HG02981 (cell line): ENCODE results near the gene PACS1.

Experiments
- ATAC-seq: cut with Tn5 transposase; IDR thresholded peaks from one replicate; pipeline ENCODE4 v1.9.1; 2021; ENCODE audit warnings: mild to moderate bottlenecking, moderate library complexity; ENCODE audit not compliant: unreplicated experiment

Gene PACS1

GRCh38 chr11:66281776-66282467 lies 211.8 kb downstream of the PACS1 start:
- ATAC-seq = no peak

DNA sequence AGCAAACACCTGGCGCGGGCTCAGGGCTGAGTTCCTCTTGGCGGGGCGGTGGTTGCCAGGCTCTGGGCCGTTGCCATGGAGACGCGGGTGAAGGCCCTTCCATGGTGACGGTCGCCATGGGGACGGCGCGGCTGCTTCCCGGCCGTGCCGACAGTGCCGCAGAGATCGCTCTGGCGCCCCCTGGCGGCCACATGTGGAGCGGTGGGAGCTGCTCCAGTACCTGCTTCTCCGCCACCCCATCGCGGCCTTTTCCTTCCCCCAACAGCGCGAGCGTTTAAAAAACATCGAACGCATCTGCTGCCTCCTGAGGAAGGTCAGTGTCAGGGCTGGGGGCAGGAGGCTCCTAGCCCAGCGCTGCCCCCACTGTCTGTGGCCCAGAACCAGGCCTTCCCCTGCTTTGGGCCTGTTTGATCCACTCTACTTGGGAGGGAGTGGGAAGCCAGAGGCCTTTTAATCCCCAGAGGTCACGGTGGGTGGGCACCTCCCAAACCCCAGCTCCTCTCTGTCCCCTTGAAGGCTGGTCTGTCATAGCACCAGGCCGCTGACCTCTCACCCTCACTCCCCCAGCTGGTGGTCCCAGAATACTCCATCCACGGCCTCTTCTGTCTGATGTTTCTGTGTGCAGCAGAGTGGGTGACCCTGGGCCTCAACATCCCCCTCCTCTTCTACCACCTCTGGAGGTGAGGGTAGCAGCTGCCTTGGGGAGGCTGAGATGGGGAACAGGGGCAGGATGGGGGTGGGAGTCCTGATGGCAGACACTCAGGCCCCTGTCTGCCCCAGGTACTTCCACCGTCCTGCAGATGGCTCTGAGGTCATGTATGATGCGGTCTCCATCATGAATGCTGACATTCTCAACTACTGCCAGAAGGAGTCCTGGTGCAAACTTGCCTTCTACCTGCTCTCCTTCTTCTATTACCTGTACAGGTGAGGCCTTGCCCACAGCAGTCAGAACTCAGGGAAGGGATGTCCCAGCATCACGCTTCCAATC lies 212.7 kb downstream of the PACS1 start:
- ATAC-seq = peak; percentile 73

- ATAC-seq = no peak
Observed at GRCh38 chr11:66283461-66284105, 213.5 kb downstream of the PACS1 start.

- ATAC-seq = no peak
Observed at GRCh38 chr11:66284526-66285078, 214.5 kb downstream of the PACS1 start.

DNA sequence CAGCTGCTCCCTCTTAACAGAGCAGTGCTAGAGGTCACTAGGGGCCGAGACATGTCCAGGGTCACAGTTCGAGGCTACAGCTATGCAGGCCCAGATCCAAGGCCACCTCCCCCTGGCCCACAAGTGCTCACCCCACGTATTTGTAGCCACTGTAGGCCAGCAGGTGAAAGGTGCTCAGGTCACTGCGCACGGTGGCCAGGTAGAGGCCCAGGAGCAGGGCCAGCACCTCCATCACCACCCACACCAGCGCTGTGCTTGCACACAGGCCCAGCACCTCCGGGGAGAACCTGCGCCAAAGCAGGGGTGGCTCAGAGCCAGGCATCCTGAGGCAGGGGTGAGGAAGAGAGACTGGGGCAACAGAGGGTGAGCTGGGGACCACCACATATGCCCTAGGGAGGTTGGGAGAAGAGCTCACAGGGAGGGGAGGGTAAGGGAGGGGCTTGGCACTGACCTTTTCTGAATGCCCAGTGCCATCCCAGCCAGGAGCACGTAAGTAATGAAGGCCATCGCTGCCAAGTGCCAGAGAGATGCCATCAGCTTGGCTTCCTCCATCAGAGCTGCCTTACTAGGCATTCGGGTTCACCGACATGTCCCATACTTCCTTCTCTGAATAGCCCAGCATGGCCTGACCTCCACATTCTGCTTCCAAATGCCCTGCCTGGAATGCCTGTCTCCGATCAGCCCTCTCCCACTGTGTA lies 215.3 kb downstream of the PACS1 start:
- ATAC-seq = no peak

DNA sequence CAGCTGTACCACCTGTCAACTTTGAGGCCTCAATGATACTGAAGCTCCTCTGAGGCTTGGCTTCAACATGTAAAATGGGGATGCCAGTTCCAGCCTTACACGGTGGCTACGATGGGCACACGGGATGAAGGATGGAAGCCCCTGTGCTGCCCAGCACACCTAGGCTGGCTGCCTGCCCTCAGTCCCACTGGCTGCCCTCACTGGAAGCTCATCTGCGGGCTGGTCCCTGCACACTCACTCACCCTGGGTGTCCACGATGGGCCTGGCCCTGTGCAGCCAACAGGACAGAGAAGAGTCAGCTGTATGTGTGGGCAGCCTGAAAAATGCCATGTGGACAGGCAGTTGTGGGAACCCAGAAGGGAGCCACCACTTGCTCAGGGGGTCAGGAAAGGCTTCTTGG lies 216.6 kb downstream of the PACS1 start:
- ATAC-seq = no peak

GRCh38 chr11:66287211-66287888 lies 217.3 kb downstream of the PACS1 start:
- ATAC-seq = no peak

DNA sequence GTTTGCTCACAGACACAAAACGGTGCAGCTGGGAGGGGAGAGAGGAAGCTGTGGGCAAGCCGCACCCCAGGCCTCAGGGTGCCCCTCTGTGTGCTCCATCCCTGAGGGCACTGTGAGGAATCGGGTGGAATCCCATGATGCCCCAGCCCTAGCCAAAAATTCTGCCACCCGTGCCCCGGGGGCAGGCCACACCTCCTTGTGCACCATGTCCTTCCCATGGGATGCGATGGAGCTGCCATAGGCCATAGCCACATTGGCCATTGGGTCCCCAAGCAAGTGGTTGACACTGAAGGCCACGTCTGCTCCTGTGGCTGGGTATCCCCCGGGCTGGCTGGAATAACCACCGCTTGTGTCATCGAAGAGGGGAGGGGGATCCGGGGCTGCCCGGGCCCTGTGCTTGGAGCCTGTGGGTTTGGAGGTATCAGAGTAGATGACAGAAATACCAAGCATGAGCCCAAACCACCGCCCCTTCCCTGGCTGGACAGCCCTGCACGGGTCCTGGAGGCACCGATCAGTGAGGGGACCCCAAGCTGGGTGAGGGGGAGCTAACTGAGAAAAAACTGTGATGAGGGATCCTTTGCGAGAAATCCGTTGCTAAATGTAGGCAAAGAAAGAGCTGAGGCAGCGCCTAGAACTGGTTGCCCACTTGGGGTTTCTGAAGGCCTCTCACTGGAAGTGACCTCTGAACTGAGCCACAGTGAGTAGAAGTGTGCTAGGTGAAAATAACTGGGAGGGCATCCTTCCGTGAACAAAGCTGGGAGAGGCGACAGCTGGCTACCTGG lies 218.0 kb downstream of the PACS1 start:
- no peak for ATAC-seq

DNA sequence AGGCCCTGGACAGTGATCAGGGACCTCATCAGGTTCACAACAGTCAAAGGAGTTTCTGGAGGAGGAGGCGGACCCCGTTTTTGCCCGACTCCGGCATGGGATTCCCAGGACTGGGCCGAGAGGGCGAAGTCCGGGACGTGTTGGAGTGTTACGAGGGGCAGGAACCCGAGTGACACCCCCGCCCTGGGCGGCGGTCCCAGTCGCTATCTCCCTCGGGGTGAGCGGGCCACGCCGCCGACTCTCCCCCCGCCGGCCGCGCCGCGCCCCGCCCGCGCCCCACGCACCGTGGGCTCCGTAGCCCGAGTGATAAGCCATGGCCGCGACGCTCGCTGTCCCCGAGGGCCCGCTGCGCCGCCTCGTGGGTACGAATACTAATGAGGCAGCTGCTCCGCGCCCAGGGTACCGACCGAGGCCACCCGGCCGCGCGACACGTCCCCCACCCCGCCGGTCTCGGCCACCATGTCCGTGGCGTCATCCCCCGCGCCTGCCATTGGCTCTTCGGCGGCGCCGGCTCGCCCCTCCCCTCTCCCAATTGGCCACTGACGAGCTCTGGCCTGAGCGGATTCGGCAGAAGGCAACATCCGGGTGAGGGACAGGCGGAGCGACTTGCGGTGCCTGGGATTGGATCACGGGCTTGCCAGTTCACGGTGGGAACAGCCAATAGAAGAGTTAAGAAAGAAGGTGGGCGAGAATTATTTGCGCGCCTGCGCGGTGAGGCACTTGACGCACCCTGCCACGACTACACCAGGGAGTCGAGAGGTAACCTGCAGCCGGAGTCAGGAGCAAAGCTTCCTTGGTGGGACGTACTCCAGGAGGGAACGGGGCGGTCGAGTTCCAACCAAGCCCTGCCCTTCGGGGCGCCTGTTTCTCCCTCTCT lies 218.8 kb downstream of the PACS1 start, which contains the start of gene YIF1A:
Gene YIF1A (minus strand): TSS at position 473 of the 877 bp plus-strand sequence. CDS start 158 bp downstream, at position 315.
- peak; percentile 88 for ATAC-seq

DNA sequence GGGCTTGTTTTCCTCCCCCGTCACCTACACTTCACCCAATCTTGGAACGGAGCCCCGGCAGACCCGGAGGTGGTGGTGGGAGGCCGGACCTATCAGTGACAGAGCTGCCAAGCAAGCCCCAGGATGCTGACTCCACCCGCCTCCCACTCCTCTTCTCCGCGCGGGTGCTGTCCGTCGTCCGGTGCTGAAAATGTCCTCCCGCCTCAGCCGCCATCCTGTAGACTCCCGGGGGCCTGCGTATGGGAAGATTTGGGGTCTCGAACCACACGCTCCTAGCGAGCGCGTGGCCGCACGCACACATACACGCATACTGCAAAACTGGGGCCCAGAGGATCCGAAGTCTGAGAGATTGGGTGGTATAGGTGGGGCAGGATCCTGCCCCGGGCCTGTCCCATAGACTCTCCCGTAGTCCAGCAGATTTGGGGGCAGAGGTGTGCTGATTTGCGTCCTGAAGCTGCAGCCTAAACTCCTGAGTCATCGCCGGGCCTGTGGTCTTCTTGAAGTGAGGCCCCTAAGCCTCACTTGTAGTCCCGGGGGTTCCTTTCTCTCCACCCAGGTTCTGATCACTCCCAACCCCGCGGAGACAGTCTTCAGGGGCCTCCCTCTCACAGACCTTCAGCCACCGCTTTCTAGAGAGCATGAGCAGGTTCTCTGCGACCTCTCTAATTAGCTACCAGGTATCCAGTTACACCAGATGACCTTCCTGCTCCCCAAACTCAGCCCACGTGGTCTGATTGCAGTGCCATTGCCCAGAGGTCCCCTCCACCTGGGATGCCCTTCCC lies 219.7 kb downstream of the PACS1 start:
- ATAC-seq = peak; percentile 29

DNA sequence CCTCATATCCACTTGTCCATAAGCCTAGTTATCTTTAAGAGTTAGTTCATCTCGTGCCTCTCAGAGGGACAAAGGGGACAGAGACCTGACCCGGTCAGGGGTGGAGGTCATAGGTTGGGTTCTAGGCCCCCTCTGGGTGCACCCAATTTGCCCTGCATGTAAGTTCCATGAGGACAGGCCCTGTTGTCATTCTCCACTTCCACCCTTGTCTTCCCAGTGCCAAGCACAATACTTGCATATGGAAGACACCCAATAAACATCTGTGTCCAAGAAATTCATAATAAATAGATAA lies 220.2 kb downstream of the PACS1 start:
- no peak for ATAC-seq

DNA sequence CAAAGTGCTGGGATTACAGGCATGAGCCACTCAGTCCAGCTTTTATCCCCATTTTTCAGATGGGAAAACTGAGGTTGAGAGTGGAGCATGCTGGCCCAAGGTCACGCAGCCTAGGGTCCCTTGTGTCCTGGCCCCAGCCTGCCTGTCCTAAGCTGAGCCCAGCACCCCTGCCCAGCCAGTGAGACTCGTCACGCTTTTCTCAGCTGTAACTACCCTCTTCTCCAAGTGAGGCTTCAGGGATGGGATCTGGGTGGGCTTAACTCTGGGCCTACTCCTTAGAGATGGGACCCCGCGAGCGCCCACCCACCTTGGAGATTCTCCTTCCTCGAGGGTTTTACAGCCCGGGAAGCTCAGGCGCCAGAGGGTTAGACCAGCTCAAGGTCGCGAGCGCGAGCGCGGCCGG lies 221.2 kb downstream of the PACS1 start:
- ATAC-seq = no peak

- ATAC-seq = no peak
Observed at GRCh38 chr11:66291706-66292542, 221.9 kb downstream of the PACS1 start, which contains the start of gene TMEM151A. Gene TMEM151A (plus strand): TSS chr11:66291894. CDS start chr11:66292014, 120 bp downstream.

DNA sequence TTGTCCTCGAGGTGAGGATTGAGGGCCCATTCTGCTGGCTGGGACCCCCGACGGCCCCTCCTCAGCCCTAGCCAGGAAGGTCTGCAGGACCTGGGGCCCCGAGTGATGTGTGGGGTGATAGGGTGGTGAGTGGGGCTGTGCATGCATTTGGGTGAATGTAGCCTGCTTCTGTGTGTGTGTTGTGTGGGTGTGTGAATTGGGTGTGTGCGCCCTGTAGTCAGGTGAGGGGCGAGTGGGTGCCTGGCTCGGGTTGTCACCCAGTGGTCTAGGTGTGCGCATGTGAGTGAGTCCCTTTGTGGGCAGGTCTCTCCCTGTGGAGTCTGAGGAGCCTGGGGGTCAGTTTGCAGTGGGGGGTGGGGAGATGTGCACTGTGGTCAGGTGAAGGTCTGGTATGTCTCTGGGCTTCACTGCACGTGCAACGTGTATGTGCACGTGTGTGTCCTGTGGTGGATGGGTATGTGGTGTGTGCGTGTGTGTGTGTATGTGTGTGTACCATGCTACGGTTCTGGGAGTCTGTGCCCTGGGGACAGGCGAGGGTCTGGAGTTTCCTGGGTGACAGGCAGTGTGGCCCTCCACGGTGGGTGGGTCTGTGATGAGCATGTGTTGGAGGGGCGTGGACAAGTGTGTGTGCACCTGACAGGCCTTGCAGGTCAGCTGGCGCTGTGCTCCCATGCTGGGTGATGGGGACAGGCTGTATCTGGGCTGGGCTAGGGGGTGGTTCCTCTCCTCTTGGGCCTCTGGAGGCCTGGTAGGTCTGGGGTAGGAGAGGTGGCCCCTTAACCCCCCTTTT lies 222.7 kb downstream of the PACS1 start:
- no peak for ATAC-seq

DNA sequence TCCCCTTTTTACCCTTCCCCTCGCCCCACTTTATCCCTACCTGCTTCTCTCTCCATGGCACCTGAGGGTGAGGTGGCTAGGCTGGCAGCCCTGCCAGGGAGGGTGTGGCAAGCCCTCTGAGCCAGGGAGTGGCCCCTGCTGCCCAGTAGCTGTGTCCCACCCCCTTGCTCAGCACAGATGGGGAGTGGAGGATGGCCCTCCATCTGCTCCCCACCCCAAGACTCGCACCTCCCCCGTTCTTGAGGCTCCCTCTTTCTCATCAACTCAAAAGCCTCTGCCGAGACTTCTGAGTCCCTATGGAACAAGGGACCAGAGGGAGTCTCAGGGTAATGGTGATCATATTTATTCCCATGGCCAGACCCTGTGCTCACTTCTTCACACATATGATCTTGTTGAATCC lies 223.3 kb downstream of the PACS1 start:
- ATAC-seq = no peak
